NCI-H2107 (cell line): ENCODE results near the gene HSPA8.
"Not testable (repeated sequence)": the region's sequence is repeated elsewhere in the genome, so short reads cannot be mapped to it uniquely, and the experiment has no call there.

ENCODE experiments used
- DNase-seq: peaks from one replicate; lab custom pipeline; 2025; lab: John Stamatoyannopoulos, UW

Gene HSPA8

GRCh38 chr11:123072332-123072761 is 10.4 kb upstream of the HSPA8 start:
- no peak for DNase-seq

GRCh38 chr11:123069908-123070821 is 8.2 kb upstream of the HSPA8 start:
- DNase-seq: no peak

GRCh38 chr11:123065621-123066020 is 3.7 kb upstream of the HSPA8 start:
- DNase-seq: no peak

GRCh38 chr11:123063826-123064657 is 2.1 kb upstream of the HSPA8 start:
- DNase-seq: no peak

- DNase-seq: no peak
Measured at GRCh38 chr11:123062892-123063825, 1.2 kb upstream of the HSPA8 start.

- peak; percentile 83 for DNase-seq
Measured at GRCh38 chr11:123062158-123062891, 389 bp upstream of the HSPA8 start.

- DNase-seq: no peak
Measured at GRCh38 chr11:123060277-123061000, 1.5 kb downstream of the HSPA8 start.

GRCh38 chr11:123059041-123059920 is 2.7 kb downstream of the HSPA8 start:
- DNase-seq: not testable (repeated sequence)

- DNase-seq: no peak
Measured at GRCh38 chr11:123057661-123058305, 4.2 kb downstream of the HSPA8 start.

- DNase-seq: no peak
Measured at GRCh38 chr11:123056835-123057491, 5.0 kb downstream of the HSPA8 start.

- DNase-seq: no peak
Measured at GRCh38 chr11:123055191-123055901, 6.6 kb downstream of the HSPA8 start.

- DNase-seq: peak; percentile 31
Measured at GRCh38 chr11:123054301-123055065, 7.5 kb downstream of the HSPA8 start.

GRCh38 chr11:123052901-123053721 is 8.8 kb downstream of the HSPA8 start:
- no peak for DNase-seq

GRCh38 chr11:123051634-123052033 is 10.3 kb downstream of the HSPA8 start:
- DNase-seq: no peak

GRCh38 chr11:123051146-123051545 is 10.8 kb downstream of the HSPA8 start:
- no peak for DNase-seq

GRCh38 chr11:123047947-123048293 is 14.0 kb downstream of the HSPA8 start:
- no peak for DNase-seq
